Vagina (tissue), 2 donors: ENCODE results near the gene ETFBKMT. TPM values are rescaled to one million over a fixed set of nuclear protein-coding genes. Genes with fewer than 3 reads are reported as not detected.
"Not testable (repeated sequence)": the region's sequence is repeated elsewhere in the genome, so short reads cannot be mapped to it uniquely, and the experiment has no call there.

Experiments
- DNase-seq, 2 donors: peaks; one replicate each; pipeline ENCODE4 v3.0.0-alpha.2; 2017; ENCODE audit errors: extremely low spot score in 2 of 2
- H3K27ac ChIP-seq: fragments of 200-600 bp; sonication (generic); one replicate; pipeline ENCODE4 v1.5.1; 2019
- H3K27me3 ChIP-seq: fragments of 200-600 bp; sonication (generic); one replicate; pipeline ENCODE4 v1.5.1; 2019
- H3K36me3 ChIP-seq, 2 donors: fragments of 200-600 bp; sonication (generic); one replicate each; pipeline ENCODE4 v1.5.1; 2017 to 2019
- H3K4me1 ChIP-seq: fragments of 200-600 bp; sonication (generic); one replicate; pipeline ENCODE4 v1.5.1; 2019
- H3K4me3 ChIP-seq, 2 donors: fragments of 200-600 bp; sonication (generic); 1 replicate in 1 of 2; 2 replicates in 1 of 2; pipeline ENCODE4 v1.5.1; 2016 to 2019
- H3K9me3 ChIP-seq: fragments of 200-600 bp; sonication (generic); one replicate; pipeline ENCODE4 v1.5.1; 2019
- POLR2A ChIP-seq, 2 donors: fragments of 450-650 bp; IDR thresholded peaks; one replicate each; pipeline ENCODE4 v1.6.1; 2017; ENCODE audit warnings: antibody characterized with exemption in 2 of 2, mild to moderate bottlenecking in 2 of 2, moderate library complexity in 2 of 2
- POLR2AphosphoS5 ChIP-seq, 2 donors: sonication (generic); formaldehyde crosslinking; IDR thresholded peaks; one replicate each; pipeline ENCODE4 v1.9.0; 2017; ENCODE audit warnings: antibody characterized with exemption in 2 of 2, mild to moderate bottlenecking in 2 of 2, low read depth in 1 of 2; ENCODE audit not compliant: insufficient read depth in 1 of 2
- intact Hi-C: fragments of 100-400 bp; cut with DNase I; formaldehyde crosslinking; loops from one replicate; pipeline ENCODE4 v1.15.1; 2023
- total RNA-seq: library from RNA; depleted of rRNA; stranded (reverse); fragments of >200 nt; gene quantifications from one replicate; pipeline ENCODE4 v1.2.3, GENCODE V29; 2016
- TF ChIP-seq, protein P1 (sequence below), 3 experiments: fragments of 450-650 bp in 2 of 3; fragments of 200-600 bp in 1 of 3; sonication (generic) in 1 of 3; IDR thresholded peaks; one replicate each; pipeline ENCODE4 v1.5.1; 2017 to 2019; ENCODE audit warnings: antibody characterized with exemption in 3 of 3, mild to moderate bottlenecking in 2 of 3, moderate library complexity in 2 of 3

Gene ETFBKMT
- total RNA-seq, 1 donor from 2014 or later: 0.98 TPM

DNA sequence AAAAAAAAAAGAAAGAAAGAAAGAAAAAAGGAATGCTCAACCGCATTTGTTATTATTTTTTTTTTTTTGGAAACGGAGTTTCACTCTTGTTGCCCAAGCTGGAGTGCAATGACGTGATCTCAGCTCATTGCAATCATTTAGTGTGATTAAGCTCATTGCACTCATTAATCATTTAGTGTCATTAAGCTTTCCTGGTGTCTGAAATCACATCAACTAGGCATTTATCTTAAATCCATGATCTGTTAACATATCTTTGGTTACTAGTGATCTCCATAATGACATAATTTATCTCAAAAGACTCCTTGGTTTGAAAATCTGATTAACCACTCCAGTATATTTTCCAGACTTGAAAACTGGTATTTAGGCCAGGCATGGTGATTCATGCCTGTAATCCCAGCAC lies 26.3 kb downstream of the ETFBKMT start:
- Histone ChIP-seq H3K4me3 (no peak overlapping the region), H3K36me3 (peaks cover 0 to 53% of the 10 kb centered on the region in 2 donors), H3K9me3 (peaks cover 15% of the 10 kb centered on the region), H3K4me1 (no peaks in the 10 kb centered on the region), H3K27ac (no peak overlapping the region), H3K27me3 (no peaks in the 10 kb centered on the region)
- TF ChIP-seq POLR2AphosphoS5 (IDR thresholded peaks at IDR 0.05; ENCODE audit: insufficient read depth in 1 of 2, low read depth in 1 of 2): no peak
- TF ChIP-seq, protein P1, sequence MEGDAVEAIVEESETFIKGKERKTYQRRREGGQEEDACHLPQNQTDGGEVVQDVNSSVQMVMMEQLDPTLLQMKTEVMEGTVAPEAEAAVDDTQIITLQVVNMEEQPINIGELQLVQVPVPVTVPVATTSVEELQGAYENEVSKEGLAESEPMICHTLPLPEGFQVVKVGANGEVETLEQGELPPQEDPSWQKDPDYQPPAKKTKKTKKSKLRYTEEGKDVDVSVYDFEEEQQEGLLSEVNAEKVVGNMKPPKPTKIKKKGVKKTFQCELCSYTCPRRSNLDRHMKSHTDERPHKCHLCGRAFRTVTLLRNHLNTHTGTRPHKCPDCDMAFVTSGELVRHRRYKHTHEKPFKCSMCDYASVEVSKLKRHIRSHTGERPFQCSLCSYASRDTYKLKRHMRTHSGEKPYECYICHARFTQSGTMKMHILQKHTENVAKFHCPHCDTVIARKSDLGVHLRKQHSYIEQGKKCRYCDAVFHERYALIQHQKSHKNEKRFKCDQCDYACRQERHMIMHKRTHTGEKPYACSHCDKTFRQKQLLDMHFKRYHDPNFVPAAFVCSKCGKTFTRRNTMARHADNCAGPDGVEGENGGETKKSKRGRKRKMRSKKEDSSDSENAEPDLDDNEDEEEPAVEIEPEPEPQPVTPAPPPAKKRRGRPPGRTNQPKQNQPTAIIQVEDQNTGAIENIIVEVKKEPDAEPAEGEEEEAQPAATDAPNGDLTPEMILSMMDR (IDR thresholded peaks at IDR 0.05): no peak
- TF ChIP-seq POLR2A (IDR thresholded peaks at IDR 0.05): no peak
- DNase-seq: no peak
- intact Hi-C loops: loop anchor here (10.0 kb wide), 1 partner anchor 619 kb away; no protein-coding TSS in a partner anchor

DNA sequence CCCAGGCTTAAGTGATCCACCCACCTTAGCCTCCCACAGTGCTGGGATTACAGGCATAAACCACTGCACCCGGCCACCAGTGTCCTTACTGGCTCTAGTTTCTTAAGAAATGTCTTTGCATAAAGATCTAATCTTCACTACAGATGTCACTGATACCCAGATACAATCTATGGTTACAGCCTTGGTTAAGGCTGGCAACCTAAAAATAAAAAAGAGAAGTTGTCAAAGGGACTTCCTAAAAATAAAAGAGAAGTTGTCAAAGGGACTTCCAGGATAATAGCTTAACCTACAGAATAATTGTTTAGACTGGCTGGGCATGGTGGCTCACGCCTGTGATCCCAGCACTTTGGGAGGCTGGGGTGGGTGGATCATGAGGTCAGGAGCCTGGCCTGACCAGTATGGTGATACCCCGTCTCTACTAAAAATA lies 27.6 kb downstream of the ETFBKMT start:
- intact Hi-C loops: loop anchor here (10.0 kb wide), 1 partner anchor 618 kb away; no protein-coding TSS in a partner anchor
- TF ChIP-seq POLR2AphosphoS5 (IDR thresholded peaks at IDR 0.05; ENCODE audit: insufficient read depth in 1 of 2, low read depth in 1 of 2) (no peak), POLR2A (IDR thresholded peaks at IDR 0.05) (no peak)
- TF ChIP-seq, protein P1 (IDR thresholded peaks at IDR 0.05): no peak
- no peak overlapping the region for H3K4me3 ChIP-seq
- peaks cover 15% of the 10 kb centered on the region for H3K9me3 ChIP-seq
- H3K36me3 ChIP-seq: peaks cover 0 to 53% of the 10 kb centered on the region in 2 donors
- no peaks in the 10 kb centered on the region for H3K4me1 ChIP-seq
- no peak overlapping the region for H3K27ac ChIP-seq
- no peak for DNase-seq
- no peaks in the 10 kb centered on the region for H3K27me3 ChIP-seq

DNA sequence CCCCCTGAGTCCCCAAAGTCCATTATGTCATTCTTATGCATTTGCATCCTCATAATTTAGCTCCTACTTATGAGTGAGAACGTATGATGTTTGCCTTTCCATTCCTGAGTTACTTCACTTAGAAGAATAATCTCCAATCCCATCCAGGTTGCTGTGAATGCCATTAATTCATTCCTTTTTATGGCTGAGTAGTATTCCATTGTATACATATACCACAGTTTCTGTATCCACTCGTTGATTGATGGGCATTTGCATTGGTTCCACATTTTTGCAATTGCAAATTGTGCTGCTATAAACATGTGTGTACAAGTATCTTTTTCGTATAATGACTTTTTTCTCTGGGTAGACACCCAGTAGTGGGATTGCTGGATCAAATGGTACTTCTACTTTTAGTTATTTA lies 30.4 kb downstream of the ETFBKMT start:
- not testable (repeated sequence) for DNase-seq, H3K27me3 ChIP-seq, H3K4me1 ChIP-seq, H3K27ac ChIP-seq, H3K4me3 ChIP-seq, H3K9me3 ChIP-seq
- intact Hi-C loops: loop anchor here (10.0 kb wide), 1 partner anchor 615 kb away; no protein-coding TSS in a partner anchor
- H3K36me3 ChIP-seq: peaks cover 0 to 41% of the 10 kb centered on the region in 2 donors

DNA sequence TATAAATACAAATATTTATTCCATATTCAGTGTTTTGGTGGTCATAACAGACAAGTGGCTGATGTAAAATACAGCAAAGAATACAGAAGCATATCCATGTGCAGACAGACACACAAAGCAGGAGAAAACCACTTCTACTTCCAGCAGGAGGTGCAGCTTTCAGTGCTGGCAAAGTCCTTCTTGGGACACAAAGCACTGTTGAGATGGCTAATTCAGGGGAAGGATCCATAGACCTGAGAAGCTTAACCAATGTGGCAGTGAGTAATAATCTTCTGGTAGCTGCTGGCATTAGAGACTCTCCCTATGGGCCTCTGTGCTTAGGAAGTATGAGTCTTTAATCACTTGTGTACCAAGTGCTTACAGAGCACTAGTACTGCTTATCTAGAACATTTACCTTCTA lies 42.6 kb downstream of the ETFBKMT start:
- H3K9me3 ChIP-seq: no peaks in the 10 kb centered on the region
- peaks cover 0 to 13% of the 10 kb centered on the region in 2 donors for H3K36me3 ChIP-seq
- intact Hi-C loops: no loop called here
- no peak overlapping the region for H3K4me3 ChIP-seq
- no peak for DNase-seq
- H3K27ac ChIP-seq: no peak overlapping the region
- no peaks in the 10 kb centered on the region for H3K4me1 ChIP-seq
- H3K27me3 ChIP-seq: no peaks in the 10 kb centered on the region
- TF ChIP-seq POLR2AphosphoS5 (IDR thresholded peaks at IDR 0.05; ENCODE audit: insufficient read depth in 1 of 2, low read depth in 1 of 2): no peak
- TF ChIP-seq, protein P1 (IDR thresholded peaks at IDR 0.05): no peak
- TF ChIP-seq POLR2A (IDR thresholded peaks at IDR 0.05): no peak

DNA sequence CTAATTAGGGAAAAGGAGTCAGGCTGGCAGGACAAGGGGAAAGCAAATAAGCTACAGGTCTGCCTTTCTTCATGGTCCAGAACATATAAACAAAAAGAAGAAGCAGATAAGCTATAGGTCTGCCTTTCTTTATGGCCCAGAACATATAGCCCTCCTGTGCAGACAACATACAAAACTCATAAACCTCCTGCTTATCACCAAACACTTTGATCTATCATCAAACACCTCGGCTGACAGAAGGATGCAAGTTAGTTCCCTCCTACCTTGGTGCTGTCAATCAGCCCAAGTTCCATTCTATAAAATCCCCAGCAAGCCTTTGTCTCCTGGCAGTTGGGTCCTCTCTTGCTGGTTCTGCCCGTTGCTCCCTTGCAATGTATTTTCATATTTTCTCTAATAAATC lies 46.1 kb downstream of the ETFBKMT start:
- H3K27me3 ChIP-seq: no peaks in the 10 kb centered on the region
- no peaks in the 10 kb centered on the region for H3K9me3 ChIP-seq
- TF ChIP-seq, protein P1 (IDR thresholded peaks at IDR 0.05): no peak
- TF ChIP-seq POLR2AphosphoS5 (IDR thresholded peaks at IDR 0.05; ENCODE audit: insufficient read depth in 1 of 2, low read depth in 1 of 2) (no peak), POLR2A (IDR thresholded peaks at IDR 0.05) (no peak)
- no peak overlapping the region for H3K27ac ChIP-seq
- no peak for DNase-seq
- peaks cover 0 to 13% of the 10 kb centered on the region in 2 donors for H3K36me3 ChIP-seq
- no peaks in the 10 kb centered on the region for H3K4me1 ChIP-seq
- H3K4me3 ChIP-seq: no peak overlapping the region
- intact Hi-C loops: no loop called here

DNA sequence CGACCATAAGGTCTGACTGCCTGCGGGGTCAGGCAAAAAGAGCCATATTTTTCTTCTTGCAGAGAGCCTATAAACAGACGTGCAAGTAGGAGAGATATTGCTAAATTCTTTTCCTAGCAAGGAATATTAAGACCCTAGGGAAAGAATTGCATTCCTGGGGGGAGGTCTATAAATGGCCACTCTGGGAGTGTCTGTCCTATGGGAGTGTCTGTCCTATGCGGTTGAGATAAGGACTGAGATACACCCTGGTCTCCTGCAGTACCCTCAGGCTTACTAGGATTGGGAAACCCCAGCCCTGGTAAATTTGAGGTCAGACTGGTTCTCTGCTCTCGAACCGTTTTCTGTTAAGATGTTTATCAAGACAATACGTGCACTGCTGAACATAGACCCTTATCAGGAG lies 48.6 kb downstream of the ETFBKMT start:
- H3K4me1 ChIP-seq, intact Hi-C loops, H3K27ac ChIP-seq, H3K36me3 ChIP-seq, H3K4me3 ChIP-seq, H3K27me3 ChIP-seq, DNase-seq, H3K9me3 ChIP-seq: not testable (repeated sequence)
